Measurements from ENCODE around the gene SERPINB12. TPM values are rescaled to one million over a fixed set of nuclear protein-coding genes. Genes with fewer than 3 reads are reported as not detected.

Gene SERPINB12
- total RNA-seq, 4 donors from 2014 or later, result not detected

- no peak for TF ChIP-seq POLR2A (IDR thresholded peaks at IDR 0.05)
- no peak for TF ChIP-seq EP300 (IDR thresholded peaks at IDR 0.05)
- no peak for TF ChIP-seq CTCF (IDR thresholded peaks at IDR 0.05)
- no peaks in the 10 kb centered on the region for H3K36me3 ChIP-seq
Observed at GRCh38 chr18:63592471-63592870, 50.3 kb downstream of the SERPINB12 start.

GRCh38 chr18:63596964-63597363, 54.8 kb downstream of the SERPINB12 start:
- TF ChIP-seq CTCF (IDR thresholded peaks at IDR 0.05) (no peak), EP300 (IDR thresholded peaks at IDR 0.05) (no peak), POLR2A (IDR thresholded peaks at IDR 0.05) (no peak)
- H3K9me3 ChIP-seq, result peaks cover 0 to 3% (median 1%) of the 10 kb centered on the region in 4 donors
- no peaks in the 10 kb centered on the region for H3K36me3 ChIP-seq
- no peaks in the 10 kb centered on the region for H3K4me1 ChIP-seq
- no peak overlapping the region for H3K4me3 ChIP-seq
- WGBS, 2 donors, result 80 to 83% methylated on average over 14 of the region's 14 CpGs
- DNase-seq (ENCODE audit: low spot score in 2 of 2), result no peak
- H3K27me3 ChIP-seq, result no peaks in the 10 kb centered on the region
- no peak overlapping the region for H3K27ac ChIP-seq

More at GRCh38 chr18:63592471-63592870, 50.3 kb downstream of the SERPINB12 start:
- Histone ChIP-seq H3K27me3 (no peaks in the 10 kb centered on the region), H3K4me1 (no peaks in the 10 kb centered on the region), H3K4me3 (no peak overlapping the region), H3K9me3 (no peaks in the 10 kb centered on the region), H3K27ac (no peak overlapping the region)
- DNase-seq (ENCODE audit: low spot score in 2 of 2), result no peak
- 44 to 71% methylated on average over 1 of the region's 1 CpG for WGBS, 2 donors

GRCh38 chr18:63603355-63603754, 61.2 kb downstream of the SERPINB12 start:
- WGBS, 2 donors, result 56 to 66% methylated on average over 1 of the region's 1 CpG
- DNase-seq (ENCODE audit: low spot score in 2 of 2), result no peak
- H3K36me3 ChIP-seq, result no peaks in the 10 kb centered on the region
- H3K4me1 ChIP-seq, result no peaks in the 10 kb centered on the region
- no peaks in the 10 kb centered on the region for H3K27me3 ChIP-seq
- peaks cover 0 to 3% (median 1%) of the 10 kb centered on the region in 4 donors for H3K9me3 ChIP-seq
- H3K4me3 ChIP-seq, result no peak overlapping the region
- H3K27ac ChIP-seq, result no peak overlapping the region
- TF ChIP-seq POLR2A (IDR thresholded peaks at IDR 0.05) (no peak), EP300 (IDR thresholded peaks at IDR 0.05) (no peak), CTCF (IDR thresholded peaks at IDR 0.05) (no peak)

GRCh38 chr18:63603772-63604171, 61.6 kb downstream of the SERPINB12 start:
- H3K4me1 ChIP-seq, result no peaks in the 10 kb centered on the region
- H3K27ac ChIP-seq, result no peak overlapping the region
- H3K36me3 ChIP-seq, result no peaks in the 10 kb centered on the region
- H3K4me3 ChIP-seq, result no peak overlapping the region
- WGBS, 2 donors, result 23 to 29% methylated on average over 1 of the region's 1 CpG
- H3K27me3 ChIP-seq, result no peaks in the 10 kb centered on the region
- DNase-seq (ENCODE audit: low spot score in 2 of 2), result no peak
- TF ChIP-seq POLR2A (IDR thresholded peaks at IDR 0.05) (no peak), CTCF (IDR thresholded peaks at IDR 0.05) (no peak), EP300 (IDR thresholded peaks at IDR 0.05) (no peak)
- peaks cover 0 to 3% (median 1%) of the 10 kb centered on the region in 4 donors for H3K9me3 ChIP-seq

- Histone ChIP-seq H3K27ac (no peak overlapping the region), H3K27me3 (no peaks in the 10 kb centered on the region), H3K4me3 (no peak overlapping the region), H3K9me3 (peaks cover 0 to 3% (median 1%) of the 10 kb centered on the region in 4 donors), H3K4me1 (no peaks in the 10 kb centered on the region), H3K36me3 (no peaks in the 10 kb centered on the region)
- no peak for DNase-seq (ENCODE audit: low spot score in 2 of 2)
- TF ChIP-seq POLR2A (IDR thresholded peaks at IDR 0.05), result no peak
- no peak for TF ChIP-seq CTCF (IDR thresholded peaks at IDR 0.05)
- no peak for TF ChIP-seq EP300 (IDR thresholded peaks at IDR 0.05)
- 66 to 72% methylated on average over 4 of the region's 4 CpGs for WGBS, 2 donors
Observed at GRCh38 chr18:63604791-63605567, 62.8 kb downstream of the SERPINB12 start.
